ENCODE data around the gene CERKL. TPM values are rescaled to one million over a fixed set of nuclear protein-coding genes. Genes with fewer than 3 reads are reported as not detected.

The CERKL gene
- total RNA-seq, 1 experiment from 2014 or later, result 0.24 TPM

GRCh38 chr2:181632733-181633401, 24.0 kb downstream of the CERKL start:
- Mint-ChIP-seq H3K36me3 (no peaks in the 10 kb centered on the region), H3K27me3 (ENCODE audit: low read depth) (no peaks in the 10 kb centered on the region), H3K9me3 (no peaks in the 10 kb centered on the region)

GRCh38 chr2:181628590-181629585, 28.0 kb downstream of the CERKL start:
- Mint-ChIP-seq H3K27ac (no peak overlapping the region), H3K36me3 (no peaks in the 10 kb centered on the region), H3K4me1 (peaks cover 5% of the 10 kb centered on the region), H3K9me3 (0 out of 2 replicates have a peak, but pooled peaks cover 4% of the 10 kb centered on the region), H3K4me3 (no peak overlapping the region), H3K27me3 (ENCODE audit: low read depth) (no peaks in the 10 kb centered on the region)
- TF ChIP-seq USF1 (CRISPR knock-in tag; IDR thresholded peaks at IDR 0.05) (no peak), AFF4 (CRISPR knock-in tag; IDR thresholded peaks at IDR 0.05; ENCODE audit: borderline replicate concordance) (no peak), CBFB (CRISPR knock-in tag; IDR thresholded peaks at IDR 0.05; ENCODE audit: low read depth) (no peak), MAX (CRISPR knock-in tag; IDR thresholded peaks at IDR 0.05) (no peak), ZNF138 (CRISPR knock-in tag; conservative IDR thresholded peaks at IDR 0.05) (no peak)
- DNase-seq (ENCODE audit: low spot score), result no peak
- CTCF ChIA-PET, result no interaction called here
- POLR2A ChIA-PET, result no interaction called here
- ATAC-seq, result no peak

More at GRCh38 chr2:181632733-181633401, 24.0 kb downstream of the CERKL start:
- no peak for DNase-seq (ENCODE audit: low spot score)
- H3K27ac Mint-ChIP-seq, result no peak overlapping the region
- no peak overlapping the region for H3K4me3 Mint-ChIP-seq
- no peak for TF ChIP-seq GRHL2 (CRISPR knock-in tag; IDR thresholded peaks at IDR 0.05; ENCODE audit: insufficient replicate concordance, severe bottlenecking)
- TF ChIP-seq CREM (CRISPR knock-in tag; IDR thresholded peaks at IDR 0.05), result no peak
- no peak for TF ChIP-seq E2F4 (CRISPR knock-in tag; IDR thresholded peaks at IDR 0.05; ENCODE audit: borderline replicate concordance, low read depth)
- no peak for ATAC-seq
- ChIA-PET CTCF (no interaction called here), POLR2A (no interaction called here)
- H3K4me1 Mint-ChIP-seq, result no peaks in the 10 kb centered on the region

GRCh38 chr2:181627545-181627944, 29.4 kb downstream of the CERKL start:
- Mint-ChIP-seq H3K36me3 (no peaks in the 10 kb centered on the region), H3K27me3 (ENCODE audit: low read depth) (no peaks in the 10 kb centered on the region), H3K4me1 (peaks cover 5% of the 10 kb centered on the region), H3K4me3 (no peak overlapping the region), H3K9me3 (0 out of 2 replicates have a peak, but pooled peaks cover 4% of the 10 kb centered on the region), H3K27ac (no peak overlapping the region)
- no peak for DNase-seq (ENCODE audit: low spot score)
- CTCF ChIA-PET, result interaction anchor here (1.0 kb wide), 1 partner anchor 88 kb away, joined by 4 read pairs; no protein-coding TSS in a partner anchor
- TF ChIP-seq FOXP4 (CRISPR knock-in tag; IDR thresholded peaks at IDR 0.05), result no peak
- no peak for ATAC-seq
- POLR2A ChIA-PET, result no interaction called here

All from WTC11 (cell line).